HG03520 (cell line): ENCODE measurements around the gene LIG3.
"Not testable (repeated sequence)": the region's sequence is repeated elsewhere in the genome, so short reads cannot be mapped to it uniquely, and the experiment has no call there.

Experiments used
- ATAC-seq: cut with Tn5 transposase; IDR thresholded peaks from one replicate; pipeline ENCODE4 v1.9.1; 2021; ENCODE audit warnings: mild to moderate bottlenecking, moderate library complexity; ENCODE audit not compliant: unreplicated experiment

LIG3 gene

DNA sequence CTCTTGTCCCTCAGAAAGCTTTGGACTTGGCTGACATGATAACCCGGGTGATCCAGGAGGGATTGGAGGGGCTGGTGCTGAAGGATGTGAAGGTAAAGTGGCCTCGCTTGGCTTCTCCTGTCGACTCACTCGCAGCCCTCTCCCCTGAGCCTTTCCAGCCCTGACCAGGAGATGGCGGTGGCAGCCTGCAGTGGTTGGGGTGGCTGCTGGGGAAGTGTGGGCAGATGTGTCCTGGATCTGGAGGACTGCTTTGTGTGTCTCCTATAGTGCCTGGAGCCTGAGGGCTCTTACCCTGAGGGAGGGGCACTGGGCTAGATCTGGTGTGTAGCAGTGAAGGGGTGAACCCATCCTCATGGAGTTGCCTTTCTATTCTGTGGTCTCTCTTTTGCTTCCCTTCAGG is 17.9 kb downstream of the LIG3 start:
- no peak for ATAC-seq

GRCh38 chr17:34999456-34999855 is 19.1 kb downstream of the LIG3 start:
- ATAC-seq: no peak

GRCh38 chr17:35000965-35001364 is 20.7 kb downstream of the LIG3 start:
- ATAC-seq: not testable (repeated sequence)

- no peak for ATAC-seq
Observed at GRCh38 chr17:35001549-35001948, 21.2 kb downstream of the LIG3 start.

DNA sequence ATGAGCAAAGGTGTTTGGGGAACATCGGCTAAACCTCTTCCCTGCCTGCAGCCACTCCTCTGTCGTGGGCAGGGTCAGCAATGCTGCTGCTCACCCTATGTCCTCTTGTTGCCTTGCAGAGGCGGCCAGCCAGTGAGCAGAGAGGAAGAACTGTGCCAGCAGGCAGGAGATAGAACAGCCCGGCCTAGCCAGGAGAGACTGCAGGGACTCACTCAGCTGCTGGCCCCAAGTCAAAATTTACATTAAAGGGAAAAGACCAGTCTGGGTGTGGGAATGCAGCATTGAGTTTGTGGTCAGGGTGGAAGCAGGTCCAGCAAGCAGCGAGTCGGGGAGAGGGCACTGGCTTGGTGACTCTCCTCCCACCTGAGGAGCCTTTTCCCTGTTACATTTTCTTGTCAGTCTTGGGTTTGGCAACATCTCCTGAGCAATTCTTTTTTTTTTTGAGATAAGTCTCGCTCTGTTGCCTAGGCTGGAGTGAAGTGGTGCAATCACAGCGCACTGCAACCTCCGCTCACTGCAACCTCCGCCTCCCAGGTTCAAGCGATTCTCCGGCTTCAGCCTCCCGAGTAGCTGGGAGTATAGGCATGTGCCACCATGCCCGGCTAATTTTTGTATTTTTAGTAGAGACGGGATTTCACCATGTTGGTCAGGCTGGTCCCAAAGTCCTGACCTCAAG is 22.7 kb downstream of the LIG3 start:
- ATAC-seq: no peak

DNA sequence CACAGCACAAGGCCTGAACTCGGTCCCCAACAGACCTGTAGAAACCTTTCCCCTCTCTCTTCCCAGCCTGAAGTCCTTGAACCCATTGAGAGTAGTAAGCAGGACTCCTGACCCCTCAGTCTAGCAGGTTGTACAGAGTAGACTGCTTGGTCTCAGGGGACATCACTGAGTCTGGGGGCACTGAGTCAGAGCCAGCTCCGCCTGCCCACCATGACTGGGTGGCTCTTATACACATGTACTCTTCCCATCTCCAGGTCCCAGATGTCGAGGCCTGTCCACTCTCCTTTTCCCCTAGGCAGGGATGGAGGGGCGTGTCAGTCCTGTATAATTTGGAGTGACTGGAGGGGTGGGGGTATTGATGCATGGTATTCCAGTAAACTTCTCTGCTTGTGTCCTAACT is 23.5 kb downstream of the LIG3 start:
- no peak for ATAC-seq

DNA sequence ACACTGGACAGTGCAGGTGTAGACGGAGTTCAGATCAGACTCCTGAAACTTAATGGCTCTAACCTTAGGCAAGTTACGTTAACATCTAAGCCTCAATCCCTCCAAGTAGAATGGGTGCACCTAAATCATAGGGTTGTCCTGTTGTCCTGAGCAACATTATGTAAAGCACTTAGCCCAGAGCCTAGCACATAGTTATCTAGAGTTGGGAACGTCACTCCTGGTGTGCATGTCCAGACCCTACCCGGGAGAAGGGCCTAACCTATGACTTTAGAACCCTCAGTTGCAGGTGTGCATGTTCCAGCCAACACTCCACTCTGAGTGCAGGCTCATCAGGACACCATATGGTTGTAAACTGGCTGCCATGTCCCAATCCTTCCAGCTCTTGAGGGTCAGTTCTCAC is 26.0 kb downstream of the LIG3 start:
- ATAC-seq: no peak

DNA sequence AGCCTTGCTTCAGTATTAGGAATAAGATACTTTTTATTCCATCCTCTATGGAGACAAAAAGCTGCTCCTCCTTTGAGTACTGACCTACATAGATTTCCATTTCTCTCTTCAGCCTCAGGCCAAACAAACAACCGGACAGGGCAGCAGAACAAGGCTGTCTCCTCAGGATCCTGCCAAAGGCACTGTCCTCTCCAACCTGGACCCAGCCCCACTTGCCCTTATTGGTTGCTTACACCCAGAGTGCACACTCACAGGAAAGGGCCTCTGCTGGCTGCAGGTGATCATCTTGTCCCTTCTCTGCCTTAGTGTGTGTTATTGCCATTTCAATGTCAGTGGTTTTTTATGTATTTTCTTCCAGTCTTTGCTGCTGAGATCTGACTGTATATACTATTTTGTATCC is 26.6 kb downstream of the LIG3 start:
- ATAC-seq: no peak

DNA sequence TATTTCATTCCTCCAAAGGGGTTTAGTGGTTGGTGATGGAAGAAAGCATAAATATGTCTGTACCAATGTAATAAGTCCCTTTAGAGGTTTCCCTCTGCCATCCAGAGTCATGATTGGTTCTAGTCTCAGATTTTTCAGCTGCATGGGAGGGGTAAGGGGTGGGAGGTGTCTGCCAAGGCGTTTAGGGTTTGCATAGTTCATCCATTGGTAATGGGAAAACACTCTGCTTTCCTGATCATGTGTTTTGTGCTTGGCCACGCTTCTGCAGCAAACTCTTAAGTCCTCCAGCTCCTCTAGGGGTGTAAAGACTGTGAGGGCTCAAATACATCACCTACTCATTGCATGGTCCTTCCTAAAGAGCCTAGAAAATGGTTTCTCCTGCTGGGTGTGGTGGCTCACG is 29.8 kb downstream of the LIG3 start:
- no peak for ATAC-seq

DNA sequence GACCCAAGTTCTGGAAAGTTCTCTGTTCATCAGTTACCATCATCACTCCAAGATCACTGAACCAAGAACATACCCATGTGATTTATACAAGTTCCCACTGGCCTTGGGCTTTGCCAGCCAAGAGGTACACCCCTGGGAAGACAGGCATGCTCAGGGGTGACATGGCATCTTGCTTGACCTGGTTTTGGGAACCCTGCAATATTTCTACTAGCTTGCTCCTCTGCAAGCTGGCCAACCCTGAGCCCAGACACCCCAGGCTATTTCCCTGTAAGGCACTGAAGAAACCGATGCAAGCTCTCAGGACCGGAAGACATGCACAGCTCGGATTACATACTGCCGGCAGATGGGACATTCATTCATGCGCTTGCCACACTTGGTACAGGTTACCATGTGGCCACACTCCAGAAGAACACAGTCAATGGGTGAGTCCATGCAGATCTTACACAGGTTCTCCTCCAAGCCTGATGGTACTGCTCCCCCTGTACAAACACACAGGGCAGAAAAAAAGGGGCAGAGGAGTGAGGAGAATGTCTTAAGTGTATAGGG is 31.4 kb downstream of the LIG3 start:
- ATAC-seq: no peak

GRCh38 chr17:35016369-35016768 is 36.1 kb downstream of the LIG3 start:
- no peak for ATAC-seq

DNA sequence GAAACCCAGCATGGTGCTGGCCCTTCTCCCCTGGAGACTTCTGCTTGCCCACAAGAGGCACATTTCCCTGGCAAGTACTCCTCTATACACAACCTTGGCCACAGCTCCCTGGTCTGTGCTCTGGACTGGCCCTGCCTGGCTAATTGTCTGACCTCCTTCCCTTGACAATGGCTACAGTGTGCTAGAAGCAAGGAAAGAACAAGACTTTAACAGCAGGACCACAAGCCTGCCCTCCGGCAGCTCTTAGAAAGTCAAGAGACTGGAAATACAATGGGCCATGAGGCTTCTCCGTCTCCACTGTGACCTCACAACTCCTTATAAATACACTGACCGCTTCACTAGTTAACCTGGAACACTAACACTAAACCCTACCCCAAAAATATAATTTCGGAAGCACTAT is 36.7 kb downstream of the LIG3 start:
- no peak for ATAC-seq

DNA sequence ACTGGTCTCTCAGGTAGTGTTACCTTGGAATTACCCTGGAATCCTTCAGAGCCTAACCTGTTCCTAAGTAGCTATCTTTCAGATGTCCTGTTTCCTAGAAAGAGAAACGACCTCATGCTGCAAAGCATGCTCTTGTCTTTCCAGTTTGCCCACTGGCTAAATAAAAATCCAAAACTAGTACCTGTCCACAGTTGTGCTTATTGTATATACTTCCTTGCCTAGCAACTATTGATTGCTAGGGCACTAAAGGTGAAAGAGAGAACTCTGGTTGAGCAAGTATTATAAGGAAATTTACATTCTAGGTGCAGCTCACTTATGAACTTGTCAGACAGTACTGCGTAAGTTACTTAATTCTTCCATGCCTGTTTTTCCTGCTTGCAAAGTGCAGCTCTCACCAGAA is 38.5 kb downstream of the LIG3 start:
- no peak for ATAC-seq

GRCh38 chr17:35019386-35020179 is 39.3 kb downstream of the LIG3 start:
- no peak for ATAC-seq

DNA sequence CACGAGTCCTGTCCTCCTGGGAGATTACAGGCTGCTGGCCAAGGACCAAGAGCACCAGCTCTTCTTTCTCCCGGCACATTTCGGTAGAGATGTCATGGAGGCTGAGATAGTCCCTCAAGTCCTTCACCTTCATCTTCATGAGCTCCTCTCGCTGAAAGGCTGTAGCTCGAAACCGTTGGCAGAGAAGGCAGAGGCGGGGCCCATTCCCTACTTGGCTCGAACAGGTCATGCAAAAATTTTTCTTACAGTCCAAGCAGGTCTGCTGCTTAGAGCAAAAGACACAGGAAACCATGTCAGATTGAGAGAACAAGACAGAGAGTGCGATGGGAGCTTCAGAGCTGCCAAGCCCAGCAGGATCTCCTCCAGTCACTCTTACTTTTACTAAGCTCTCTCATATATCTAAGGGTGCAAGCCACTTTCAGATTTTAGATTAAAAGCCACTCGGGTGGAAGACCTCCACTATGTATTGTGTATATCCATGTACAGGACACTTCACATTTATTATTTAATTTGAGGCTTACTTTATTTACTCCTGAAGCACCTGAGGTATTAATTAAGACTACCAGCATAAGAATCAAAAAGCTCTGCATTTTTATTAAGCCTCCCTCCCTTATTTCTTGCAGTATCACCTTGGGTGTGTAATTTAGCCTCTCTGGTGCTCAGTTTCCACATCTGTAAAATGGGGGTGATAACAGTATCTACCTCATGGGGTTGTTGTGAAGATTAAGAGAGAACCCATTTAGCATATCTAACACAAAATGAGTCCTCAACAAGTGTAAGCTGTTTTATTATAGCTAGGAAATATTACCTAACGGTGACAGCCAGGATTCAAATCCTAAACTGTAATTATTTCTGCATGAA is 41.4 kb downstream of the LIG3 start:
- no peak for ATAC-seq

GRCh38 chr17:35022536-35023063 is 42.3 kb downstream of the LIG3 start:
- ATAC-seq: no peak

- ATAC-seq: no peak
Observed at GRCh38 chr17:35023538-35023937, 43.2 kb downstream of the LIG3 start.

DNA sequence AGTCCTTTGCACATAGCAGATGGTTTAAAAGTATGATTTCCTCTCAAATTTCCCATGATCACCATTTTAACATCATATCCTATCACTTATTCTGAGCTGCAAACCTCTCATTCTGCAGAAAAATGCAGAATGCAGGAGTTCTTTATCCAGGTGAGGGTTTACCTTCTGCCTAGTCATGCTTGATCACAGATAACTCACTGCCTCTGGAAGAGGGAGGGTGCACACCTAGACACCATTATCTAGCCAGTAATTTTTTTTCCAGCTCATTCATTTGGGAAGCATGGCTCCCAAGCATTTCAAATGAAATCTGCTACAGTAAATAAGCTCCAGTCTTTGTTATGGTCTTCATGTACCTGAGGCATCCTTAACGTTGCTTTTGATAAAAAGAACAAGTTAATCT is 45.2 kb downstream of the LIG3 start:
- ATAC-seq: no peak

DNA sequence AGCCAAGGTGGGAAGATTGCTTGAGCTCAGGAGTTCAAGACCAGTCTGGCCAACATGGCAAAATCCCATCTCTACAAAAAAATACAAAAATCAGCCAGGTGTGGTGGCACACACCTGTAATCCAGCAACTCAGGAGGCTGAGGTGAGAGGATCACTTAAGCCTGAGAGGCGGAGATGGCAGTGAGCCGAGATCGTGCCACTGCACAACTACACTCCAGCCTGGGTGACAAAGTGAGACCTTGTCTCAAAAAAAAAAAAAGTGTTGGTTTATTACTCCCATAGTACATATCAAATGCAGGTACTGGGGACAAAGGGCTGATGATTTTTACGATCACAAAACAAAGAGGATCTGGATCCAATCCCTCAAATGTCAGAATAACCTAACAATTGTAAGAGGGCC is 47.8 kb downstream of the LIG3 start:
- not testable (repeated sequence) for ATAC-seq

GRCh38 chr17:35028531-35029262 is 48.4 kb downstream of the LIG3 start:
- ATAC-seq: no peak
